SIG-M5 treated with dmso at 0.1 percent for 504 hours (cell line): ENCODE measurements around the gene KLF5.
"Not testable (repeated sequence)": the region's sequence is repeated elsewhere in the genome, so short reads cannot be mapped to it uniquely, and the experiment has no call there.

Experiments used
- DNase-seq: peaks from one replicate; lab custom pipeline; 2025; ENCODE audit not compliant: unreplicated experiment; lab: John Stamatoyannopoulos, UW

The KLF5 gene

GRCh38 chr13:73082895-73083294 lies 24.1 kb downstream of the KLF5 start:
- no peak for DNase-seq

DNA sequence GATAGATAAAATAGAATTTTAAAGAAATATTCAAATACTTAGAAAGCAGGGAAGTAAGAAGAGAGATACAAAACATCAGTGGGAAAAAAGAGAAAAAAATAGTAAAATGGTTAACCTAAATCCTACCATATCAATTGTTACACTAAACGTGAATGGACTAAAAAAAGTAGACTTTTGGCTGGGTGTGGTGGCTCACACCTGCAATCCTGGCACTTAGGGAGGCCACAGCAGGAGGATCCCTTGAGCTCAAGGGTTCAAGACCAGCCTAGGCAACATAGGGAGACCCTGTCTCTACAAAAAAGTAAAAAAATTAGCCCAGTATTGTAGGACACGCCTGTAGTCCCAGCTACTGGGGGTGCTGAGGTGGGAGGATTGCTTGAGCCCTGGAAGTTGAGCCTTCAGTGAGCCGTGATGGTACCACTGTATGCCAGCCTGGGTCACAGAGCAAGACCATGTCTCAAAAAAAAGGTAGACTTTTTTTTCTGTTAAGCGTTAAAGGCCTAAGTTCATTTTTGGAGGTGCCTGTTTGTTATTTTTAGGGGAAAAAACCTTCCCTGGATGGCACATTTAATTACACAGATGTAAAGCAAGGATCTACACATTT lies 29.6 kb downstream of the KLF5 start:
- no peak for DNase-seq

GRCh38 chr13:73089213-73089612 lies 30.4 kb downstream of the KLF5 start:
- no peak for DNase-seq

DNA sequence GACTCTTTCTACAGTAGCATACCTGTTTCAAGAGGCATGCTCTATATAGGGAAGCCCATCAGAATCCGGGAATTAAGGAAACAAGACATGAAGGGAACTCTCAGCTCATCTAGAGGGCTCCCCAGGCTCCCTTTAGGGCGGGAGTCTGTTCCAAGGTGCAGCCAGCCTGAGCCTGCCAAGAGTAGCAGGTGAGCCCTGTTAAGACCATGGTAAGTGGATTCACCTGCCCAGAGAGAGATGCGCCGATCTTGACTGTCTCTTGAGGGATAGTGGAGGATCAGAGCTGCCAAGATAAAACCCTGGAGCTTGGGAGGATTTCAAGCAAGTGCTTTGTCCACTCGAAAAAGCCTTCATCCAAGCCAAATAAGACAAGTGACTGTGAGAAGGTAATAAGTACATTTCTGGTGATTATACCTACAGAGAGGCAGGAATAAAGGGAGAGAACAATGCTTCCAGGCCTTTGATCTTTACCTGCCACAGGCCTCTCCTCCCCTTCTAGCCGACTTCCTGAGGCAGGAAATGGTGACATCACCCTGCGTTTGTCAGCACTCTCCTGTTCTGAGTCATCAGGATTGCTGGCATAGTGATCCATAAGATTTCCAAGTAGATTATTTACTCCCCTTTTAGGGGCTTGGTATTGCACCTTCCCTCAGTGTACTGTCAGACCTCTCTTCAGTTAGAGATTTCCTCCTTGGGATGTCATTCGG lies 31.5 kb downstream of the KLF5 start:
- no peak for DNase-seq

DNA sequence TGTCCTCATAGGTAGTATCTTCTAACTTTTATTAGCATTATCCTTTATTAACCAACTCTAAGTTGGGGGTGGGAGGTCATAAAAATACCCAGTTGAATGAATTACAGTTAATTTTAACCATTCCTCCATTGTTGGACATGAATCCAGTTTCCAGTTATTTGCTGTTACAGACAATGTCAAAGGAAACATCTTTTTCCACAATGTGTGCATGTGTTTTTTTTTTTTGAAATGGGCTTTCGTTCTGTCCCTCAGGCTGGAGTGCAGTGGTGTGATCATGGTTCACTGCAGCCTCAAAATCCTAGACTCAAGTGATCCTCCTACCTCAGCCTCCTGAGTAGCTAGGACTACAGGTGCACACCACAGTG lies 32.0 kb downstream of the KLF5 start:
- no peak for DNase-seq

DNA sequence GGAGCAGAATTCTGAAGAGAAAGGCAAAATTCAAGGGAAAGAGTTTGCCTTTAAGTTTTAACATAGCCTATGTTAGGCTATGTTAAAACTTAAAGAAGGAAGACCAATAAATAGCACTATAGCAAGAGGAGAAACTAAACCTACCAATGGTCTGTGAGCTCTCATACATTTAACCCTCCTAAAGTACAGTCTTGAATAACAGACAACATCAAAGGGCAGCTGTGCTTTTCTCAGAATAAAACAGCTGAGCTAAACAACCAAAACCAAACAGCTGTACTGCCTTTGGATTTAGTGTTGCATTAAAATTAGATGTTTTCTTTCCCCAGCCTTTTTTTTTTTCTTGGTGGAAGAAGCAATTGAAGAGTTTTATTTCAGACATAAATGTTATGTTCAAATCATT lies 34.0 kb downstream of the KLF5 start:
- DNase-seq = no peak

GRCh38 chr13:73096173-73096572 lies 37.4 kb downstream of the KLF5 start:
- DNase-seq = no peak

DNA sequence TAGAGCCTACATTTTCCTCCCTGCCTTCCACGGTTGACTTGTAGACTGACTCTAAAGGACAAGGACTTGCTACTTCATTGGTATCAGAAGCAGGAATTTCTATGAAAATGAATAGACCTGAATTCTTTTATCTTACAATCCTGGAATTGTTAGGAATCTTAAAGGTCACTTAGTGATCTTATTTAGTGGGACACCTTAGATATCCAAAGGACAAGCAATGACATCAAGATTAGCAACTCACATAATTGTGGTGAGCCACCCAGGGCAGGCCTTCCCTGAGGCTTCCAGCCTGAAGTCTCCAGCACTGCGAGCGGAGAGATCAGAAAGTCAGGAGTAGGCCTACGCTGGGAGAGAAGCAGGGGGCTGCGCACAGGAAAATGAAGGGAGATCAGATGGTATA lies 37.8 kb downstream of the KLF5 start:
- no peak for DNase-seq

GRCh38 chr13:73100781-73101180 lies 42.0 kb downstream of the KLF5 start:
- not testable (repeated sequence) for DNase-seq

DNA sequence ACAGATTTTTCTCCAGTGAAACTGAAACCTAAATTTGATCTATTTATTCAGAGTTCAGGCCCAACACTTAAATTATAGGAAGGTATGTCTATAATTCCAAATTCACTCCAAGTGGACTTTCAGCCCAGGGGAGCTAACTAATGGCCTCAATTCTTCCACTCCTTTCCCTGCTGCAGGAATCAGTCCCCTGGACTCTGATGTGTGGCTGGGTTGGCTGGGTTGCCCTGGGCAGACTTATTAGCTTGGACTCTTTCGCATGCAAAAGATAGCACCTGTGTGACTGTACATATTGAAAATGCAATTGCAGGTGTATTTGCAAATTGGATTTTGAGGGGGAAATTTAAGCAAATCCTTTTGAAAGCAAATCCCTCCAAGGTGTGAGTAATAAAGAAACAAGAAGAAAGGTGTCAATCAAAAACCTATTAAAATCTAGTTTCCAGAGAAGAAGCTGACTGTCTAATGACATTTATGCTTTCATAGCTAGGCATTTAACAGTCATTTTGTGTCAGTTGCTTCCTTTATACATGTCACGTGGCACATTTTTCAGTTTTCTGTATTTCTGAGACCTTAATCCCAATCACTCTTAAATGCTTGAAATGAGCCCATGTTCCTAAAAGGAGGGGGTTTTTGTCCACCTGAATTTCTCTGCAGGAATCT lies 42.7 kb downstream of the KLF5 start:
- no peak for DNase-seq

DNA sequence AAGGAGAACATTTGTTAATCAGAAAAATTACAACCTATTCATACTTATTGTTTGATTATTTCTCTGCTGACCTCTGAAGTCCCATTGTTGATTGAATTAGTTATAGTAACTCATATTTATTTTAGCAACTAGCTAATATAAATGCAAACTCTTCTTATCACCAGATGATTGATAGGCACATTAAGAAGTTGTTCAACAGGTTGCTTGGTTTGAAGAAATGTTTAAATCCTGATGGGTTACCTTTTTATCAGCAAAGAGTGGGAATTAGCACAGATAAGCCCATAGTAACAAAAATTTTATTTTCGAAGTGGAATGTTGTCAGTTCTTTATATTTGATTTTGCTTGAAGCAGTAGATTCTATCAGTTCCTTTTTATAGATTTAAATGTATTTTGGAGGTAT lies 44.4 kb downstream of the KLF5 start:
- DNase-seq = no peak

DNA sequence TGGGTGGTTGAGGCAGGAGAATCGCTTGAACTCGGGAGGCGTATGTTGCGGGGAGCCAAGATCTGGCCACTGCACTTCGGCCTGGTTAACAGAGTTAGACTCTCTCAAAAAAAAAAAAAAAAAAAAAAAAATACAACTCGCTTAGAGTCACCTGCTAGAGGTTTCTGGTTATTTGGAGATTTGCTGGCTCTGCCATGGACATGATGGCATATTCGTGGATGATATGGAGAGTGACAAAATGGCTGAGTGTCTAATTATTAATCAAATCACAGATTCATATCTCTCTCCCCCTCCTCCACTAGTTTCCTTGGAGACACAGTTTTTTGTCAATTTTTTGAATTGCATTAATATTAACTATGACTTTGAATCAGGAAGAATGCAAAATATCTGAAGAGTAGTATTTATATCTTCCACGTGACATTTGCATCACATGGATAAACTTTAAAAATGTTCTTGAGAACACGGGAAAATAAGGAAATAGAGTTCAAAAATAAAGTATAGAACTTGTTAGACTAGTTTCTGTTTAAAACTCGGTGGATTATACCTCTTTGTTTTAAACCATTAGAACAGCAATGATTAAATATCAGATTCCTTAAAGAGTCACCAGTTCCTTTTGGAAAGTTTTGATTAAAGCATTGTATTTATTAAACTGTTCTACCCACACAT lies 47.8 kb downstream of the KLF5 start:
- DNase-seq = no peak

GRCh38 chr13:73107481-73107880 lies 48.7 kb downstream of the KLF5 start:
- DNase-seq = no peak

DNA sequence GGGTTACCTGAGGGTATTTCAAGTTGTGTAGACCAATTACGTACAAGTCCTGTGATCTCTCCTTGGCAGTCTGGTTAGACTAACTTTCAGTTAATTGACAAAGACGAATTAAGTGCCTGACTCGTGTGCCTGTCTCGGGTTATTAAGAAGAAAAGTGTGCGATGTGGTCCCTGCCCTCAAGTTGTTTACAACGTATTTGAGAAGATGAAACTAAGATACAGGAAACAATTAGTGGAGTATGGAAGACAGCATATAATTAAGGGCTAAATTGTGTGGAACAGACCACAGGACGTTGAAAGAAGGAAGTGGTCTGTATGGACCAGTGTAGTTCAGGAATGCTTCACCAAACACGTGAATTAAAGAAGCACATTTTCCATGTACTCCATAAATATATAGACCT lies 49.2 kb downstream of the KLF5 start:
- no peak for DNase-seq

- no peak for DNase-seq
Observed at GRCh38 chr13:73109288-73109899, 50.6 kb downstream of the KLF5 start.

- DNase-seq = no peak
Observed at GRCh38 chr13:73109969-73110368, 51.2 kb downstream of the KLF5 start.

GRCh38 chr13:73110814-73111213 lies 52.0 kb downstream of the KLF5 start:
- no peak for DNase-seq

- no peak for DNase-seq
Observed at GRCh38 chr13:73111331-73111730, 52.5 kb downstream of the KLF5 start.

DNA sequence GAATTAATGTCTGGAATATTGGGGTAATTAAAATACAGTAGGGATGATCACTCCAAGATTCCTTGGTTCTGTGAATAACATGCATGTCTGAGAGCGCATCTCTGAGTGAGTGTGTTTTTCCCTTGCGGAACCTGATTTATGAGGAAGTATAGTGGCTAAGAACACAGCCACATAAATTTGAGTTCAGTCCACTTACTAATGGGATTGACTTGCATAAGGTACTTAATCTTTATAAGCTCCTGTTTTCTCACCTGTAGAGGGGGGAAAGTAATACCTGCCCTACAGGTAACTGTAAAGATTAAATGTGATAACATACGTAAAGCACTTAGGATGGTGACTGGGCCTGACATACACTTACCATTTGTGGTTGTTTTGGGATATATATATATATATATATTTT lies 60.8 kb downstream of the KLF5 start:
- DNase-seq = peak; percentile 12
